Neuronal stem cell (in vitro differentiated cells): ENCODE data around the gene PCBP2.

Experiments
- DNase-seq: peaks from one replicate; pipeline ENCODE4 v3.0.0-alpha.2; 2013; ENCODE audit warnings: low spot score
- H2AFZ ChIP-seq: one replicate; pipeline ENCODE4 v1.6.1; 2013; ENCODE audit warnings: mild to moderate bottlenecking, low read length, inconsistent platforms
- H2AK5ac ChIP-seq: 2 replicates; pipeline ENCODE4 v1.6.1; 2013; ENCODE audit warnings: low read depth, mild to moderate bottlenecking, inconsistent platforms, low read length, moderate library complexity, mixed read lengths
- H2BK120ac ChIP-seq: 2 replicates; pipeline ENCODE4 v1.6.1; 2013; ENCODE audit warnings: low read depth, mild to moderate bottlenecking, inconsistent platforms, low read length, moderate library complexity, mixed read lengths
- H2BK12ac ChIP-seq: one replicate; pipeline ENCODE4 v1.6.1; 2013; ENCODE audit warnings: low read length, inconsistent platforms
- H2BK15ac ChIP-seq: 2 replicates; pipeline ENCODE4 v1.6.1; 2013; ENCODE audit warnings: mild to moderate bottlenecking, low read length, inconsistent platforms, mixed read lengths
- H2BK5ac ChIP-seq: one replicate; pipeline ENCODE4 v1.6.1; 2013; ENCODE audit warnings: inconsistent platforms, mild to moderate bottlenecking, low read length, moderate library complexity
- H3K14ac ChIP-seq: one replicate; pipeline ENCODE4 v1.6.1; 2013; ENCODE audit warnings: low read length, inconsistent platforms
- H3K18ac ChIP-seq: 2 replicates; pipeline ENCODE4 v1.6.1; 2013; ENCODE audit warnings: low read length, inconsistent platforms
- H3K23ac ChIP-seq: 2 replicates; pipeline ENCODE4 v1.6.1; 2013; ENCODE audit warnings: low read depth, mild to moderate bottlenecking, mixed read lengths, low read length, inconsistent platforms; ENCODE audit not compliant: poor library complexity
- H3K27ac ChIP-seq: replicated peaks from 3 replicates; pipeline ENCODE4 v1.5.1; 2013; ENCODE audit warnings: low read length, inconsistent platforms
- H3K27me3 ChIP-seq, 3 experiments: 2 replicates each; pipeline ENCODE4 v1.6.1; 2013; ENCODE audit warnings: low read length in 3 of 3, mild to moderate bottlenecking in 2 of 3, inconsistent platforms in 1 of 3, low read depth in 1 of 3, mixed read lengths in 1 of 3, moderate library complexity in 1 of 3; ENCODE audit not compliant: control insufficient read depth in 3 of 3, insufficient read depth in 3 of 3
- H3K36me3 ChIP-seq, 2 donors: replicated peaks in 1 of 2; 2 replicates each; pipeline ENCODE4 v1.6.1; 2013; ENCODE audit warnings: low read length in 2 of 2; ENCODE audit not compliant: control insufficient read depth in 2 of 2, insufficient read depth in 2 of 2
- H3K4ac ChIP-seq: 2 replicates; pipeline ENCODE4 v1.6.1; 2013; ENCODE audit warnings: inconsistent platforms, mild to moderate bottlenecking, low read length, moderate library complexity
- H3K4me1 ChIP-seq, 2 donors: 1 replicate in 1 of 2; 2 replicates in 1 of 2; pipeline ENCODE4 v1.6.1; 2013; ENCODE audit warnings: low read length in 2 of 2, low read depth in 1 of 2; ENCODE audit not compliant: control insufficient read depth in 2 of 2, insufficient read depth in 1 of 2
- H3K4me2 ChIP-seq: one replicate; pipeline ENCODE4 v1.6.1; 2013; ENCODE audit warnings: mild to moderate bottlenecking, low read length, inconsistent platforms; ENCODE audit not compliant: insufficient read depth, poor library complexity, severe bottlenecking
- H3K4me3 ChIP-seq, 2 donors: 2 replicates each; pipeline ENCODE4 v1.5.1; 2013; ENCODE audit warnings: low read length in 2 of 2, mild to moderate bottlenecking in 2 of 2, inconsistent platforms in 1 of 2, moderate library complexity in 1 of 2
- H3K79me1 ChIP-seq: one replicate; pipeline ENCODE4 v1.6.1; 2013; ENCODE audit warnings: low read depth, mild to moderate bottlenecking, inconsistent platforms, low read length, moderate library complexity
- H3K9ac ChIP-seq: one replicate; pipeline ENCODE4 v1.6.1; 2013; ENCODE audit warnings: mild to moderate bottlenecking, low read depth, low read length, inconsistent platforms; ENCODE audit not compliant: poor library complexity
- H3K9me3 ChIP-seq, 2 donors: replicated peaks in 1 of 2; 2 replicates each; pipeline versions ENCODE3 to v1.6.1; 2013; ENCODE audit warnings: low read length in 2 of 2, mild to moderate bottlenecking in 2 of 2, inconsistent platforms in 1 of 2, low read depth in 1 of 2, mixed read lengths in 1 of 2, moderate library complexity in 1 of 2; ENCODE audit not compliant: control insufficient read depth in 2 of 2, insufficient read depth in 1 of 2
- H4K8ac ChIP-seq: one replicate; pipeline ENCODE4 v1.6.1; 2013; ENCODE audit warnings: low read depth, mild to moderate bottlenecking, inconsistent platforms, low read length, moderate library complexity
- H4K91ac ChIP-seq: one replicate; pipeline ENCODE4 v1.6.1; 2013; ENCODE audit warnings: low read length, low read depth, mild to moderate bottlenecking, inconsistent platforms; ENCODE audit not compliant: poor library complexity
- WGBS, 2 donors: extraction: QIAGEN DNeasy Blood & Tissue Kit; methylation state at CpG; one replicate each; pipeline ENCODE4 v1.1.7; 2013; ENCODE audit warnings: missing lambda C conversion rate in 2 of 2, mixed read lengths in 1 of 2; ENCODE audit not compliant: insufficient read length in 2 of 2, insufficient replicate concordance in 1 of 2; ENCODE audit errors: extremely low coverage in 2 of 2; 5-methylcytosine and 5-hydroxymethylcytosine counted together

Gene PCBP2

GRCh38 chr12:53493610-53494391, 41.9 kb downstream of the PCBP2 start:
- H3K18ac ChIP-seq: peak overlapping the region; percentile 86
- no peak for DNase-seq

GRCh38 chr12:53495903-53496751, 44.2 kb downstream of the PCBP2 start:
- H3K4ac ChIP-seq: no peak overlapping the region
- H2BK120ac ChIP-seq: no peak overlapping the region
- H3K4me2 ChIP-seq: peak overlapping the region; percentile 22
- H3K9ac ChIP-seq: no peak overlapping the region
- H3K9me3 ChIP-seq: no peaks in the 10 kb centered on the region
- H2BK12ac ChIP-seq: no peak overlapping the region
- H3K79me1 ChIP-seq: no peaks in the 10 kb centered on the region
- peak overlapping the region; percentile 77 for H3K27ac ChIP-seq
- H3K4me3 ChIP-seq: no peak overlapping the region
- no peak overlapping the region for H3K14ac ChIP-seq
- no CpG with 5 or more reads among the region's 5 CpGs for WGBS, 2 donors
- DNase-seq: peak; percentile 49
- H2BK5ac ChIP-seq: peak overlapping the region; percentile 21
- H3K27me3 ChIP-seq: no peaks in the 10 kb centered on the region
- H3K4me1 ChIP-seq: peaks cover 35 to 49% of the 10 kb centered on the region in 2 donors
- no peak overlapping the region for H4K91ac ChIP-seq
- H4K8ac ChIP-seq: no peak overlapping the region
- H3K18ac ChIP-seq: no peak overlapping the region
- H3K36me3 ChIP-seq: peaks cover 0 to 5% of the 10 kb centered on the region in 2 donors
- no peak overlapping the region for H3K23ac ChIP-seq
- no peak overlapping the region for H2AK5ac ChIP-seq
- H2AFZ ChIP-seq: no peak overlapping the region
- no peak overlapping the region for H2BK15ac ChIP-seq

More at GRCh38 chr12:53493610-53494391, 41.9 kb downstream of the PCBP2 start:
- Histone ChIP-seq H3K4me1 (peaks cover 29 to 39% of the 10 kb centered on the region in 2 donors), H4K91ac (no peak overlapping the region), H3K27me3 (no peaks in the 10 kb centered on the region), H3K4me3 (peak overlapping the region in 1 of 2 donors; percentile 55), H2BK5ac (no peak overlapping the region), H3K9ac (no peak overlapping the region), H3K27ac (peak overlapping the region; percentile 38), H2AK5ac (no peak overlapping the region), H2AFZ (peak overlapping the region; percentile 74), H2BK120ac (no peak overlapping the region), H3K14ac (no peak overlapping the region), H4K8ac (no peak overlapping the region), H2BK15ac (peak overlapping the region; percentile 4), H3K23ac (no peak overlapping the region), H3K9me3 (no peaks in the 10 kb centered on the region), H3K36me3 (peaks cover 0 to 10% of the 10 kb centered on the region in 2 donors), H2BK12ac (no peak overlapping the region), H3K79me1 (no peaks in the 10 kb centered on the region), H3K4ac (no peak overlapping the region), H3K4me2 (peak overlapping the region; percentile 76)
- no CpG with 5 or more reads among the region's 11 CpGs for WGBS, 2 donors

- H3K27ac ChIP-seq: no peak overlapping the region
- no peaks in the 10 kb centered on the region for H3K27me3 ChIP-seq
- no peak overlapping the region for H2BK5ac ChIP-seq
- DNase-seq: no peak
- WGBS, 2 donors: no CpG with 5 or more reads among the region's 1 CpG
- no peak overlapping the region for H2AK5ac ChIP-seq
- no peak overlapping the region for H3K23ac ChIP-seq
- no peak overlapping the region for H2BK15ac ChIP-seq
- no peaks in the 10 kb centered on the region for H3K9me3 ChIP-seq
- H3K4ac ChIP-seq: no peak overlapping the region
- no peak overlapping the region for H2BK12ac ChIP-seq
- H3K4me1 ChIP-seq: peaks cover 38 to 51% of the 10 kb centered on the region in 2 donors
- H3K18ac ChIP-seq: no peak overlapping the region
- no peak overlapping the region for H4K91ac ChIP-seq
- H3K4me3 ChIP-seq: no peak overlapping the region
- no peak overlapping the region for H3K9ac ChIP-seq
- no peak overlapping the region for H3K14ac ChIP-seq
- H2AFZ ChIP-seq: no peak overlapping the region
- H4K8ac ChIP-seq: no peak overlapping the region
- no peak overlapping the region for H2BK120ac ChIP-seq
- peaks cover 0 to 5% of the 10 kb centered on the region in 2 donors for H3K36me3 ChIP-seq
- H3K79me1 ChIP-seq: peaks cover under 1% of the 10 kb centered on the region
- no peak overlapping the region for H3K4me2 ChIP-seq
These were observed 44.8 kb downstream of the PCBP2 start for GRCh38 chr12:53496752-53497032.

GRCh38 chr12:53497461-53497860, 45.6 kb downstream of the PCBP2 start:
- WGBS, 2 donors: no CpG with 5 or more reads among the region's 3 CpGs
- Histone ChIP-seq H2AK5ac (no peak overlapping the region), H4K91ac (no peak overlapping the region), H3K27me3 (no peaks in the 10 kb centered on the region), H3K9me3 (no peaks in the 10 kb centered on the region), H3K18ac (no peak overlapping the region), H3K14ac (no peak overlapping the region), H2AFZ (no peak overlapping the region), H3K79me1 (peaks cover 4% of the 10 kb centered on the region), H3K27ac (no peak overlapping the region), H2BK5ac (no peak overlapping the region), H3K4me1 (peaks cover 40 to 51% of the 10 kb centered on the region in 2 donors), H3K4me2 (no peak overlapping the region), H3K9ac (no peak overlapping the region), H2BK12ac (no peak overlapping the region), H2BK15ac (no peak overlapping the region), H3K4ac (no peak overlapping the region), H3K36me3 (peaks cover 0 to 5% of the 10 kb centered on the region in 2 donors), H3K4me3 (no peak overlapping the region), H4K8ac (no peak overlapping the region), H2BK120ac (no peak overlapping the region), H3K23ac (no peak overlapping the region)
- DNase-seq: no peak
